Glutamatergic neuron (in vitro differentiated cells): ENCODE measurements around the gene CTNNBIP1. TPM values are rescaled to one million over a fixed set of nuclear protein-coding genes. Genes with fewer than 3 reads are reported as not detected.

Experiments used
- total RNA-seq: library from RNA; stranded (reverse); fragmentation: NEBNext Ultra II Directional; extraction: Animal tissue kit (Norgen Biotek cat#: 25700); gene quantifications from one replicate; pipeline ENCODE4 v1.2.1, GENCODE V29; 2021; ENCODE audit not compliant: unreplicated experiment

The CTNNBIP1 gene
- total RNA-seq, 1 donor from 2014 or later, result 50.7 TPM

Other genes starting within 250 kb of the CTNNBIP1 start
- gene CLSTN1, start 86.3 kb downstream of the CTNNBIP1 start, total RNA-seq, result 139 TPM
- gene LZIC, start 33.1 kb upstream of the CTNNBIP1 start, total RNA-seq, result 34.3 TPM
- 7.0 TPM for gene NMNAT1, start 33.2 kb upstream of the CTNNBIP1 start, total RNA-seq
- not detected for gene RBP7, start 87.0 kb upstream of the CTNNBIP1 start, total RNA-seq
- 94.1 TPM for gene UBE4B, start 122.7 kb upstream of the CTNNBIP1 start, total RNA-seq